ENCODE measurements around the gene TMEM8B.
A peak's percentile ranks its signal among the peaks of the same experiment; 100 is the strongest.

The TMEM8B gene, protein sequence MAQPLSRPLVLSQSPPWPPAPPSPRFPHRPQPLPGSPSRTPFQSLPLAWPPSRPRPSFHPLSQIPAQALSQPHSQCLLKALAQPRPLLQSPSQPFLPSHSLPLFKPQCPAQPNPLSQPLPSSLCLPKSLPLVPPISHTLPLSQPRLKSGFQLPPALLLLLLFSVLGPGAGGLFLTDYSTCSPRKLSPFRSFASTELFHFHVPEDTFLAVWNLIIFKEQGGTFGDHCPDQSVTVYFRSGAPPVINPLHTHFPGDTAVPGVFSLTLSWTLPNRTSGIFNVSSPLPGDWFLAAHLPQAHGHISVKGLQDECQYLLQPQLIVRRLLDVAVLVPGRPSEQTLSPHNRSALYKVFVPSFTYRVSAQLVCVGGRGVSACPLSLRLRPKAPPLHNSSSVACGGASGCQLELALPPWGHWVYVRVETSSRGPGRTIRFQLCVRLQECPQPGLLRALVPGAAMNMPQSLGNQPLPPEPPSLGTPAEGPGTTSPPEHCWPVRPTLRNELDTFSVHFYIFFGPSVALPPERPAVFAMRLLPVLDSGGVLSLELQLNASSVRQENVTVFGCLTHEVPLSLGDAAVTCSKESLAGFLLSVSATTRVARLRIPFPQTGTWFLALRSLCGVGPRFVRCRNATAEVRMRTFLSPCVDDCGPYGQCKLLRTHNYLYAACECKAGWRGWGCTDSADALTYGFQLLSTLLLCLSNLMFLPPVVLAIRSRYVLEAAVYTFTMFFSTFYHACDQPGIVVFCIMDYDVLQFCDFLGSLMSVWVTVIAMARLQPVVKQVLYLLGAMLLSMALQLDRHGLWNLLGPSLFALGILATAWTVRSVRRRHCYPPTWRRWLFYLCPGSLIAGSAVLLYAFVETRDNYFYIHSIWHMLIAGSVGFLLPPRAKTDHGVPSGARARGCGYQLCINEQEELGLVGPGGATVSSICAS

DNA sequence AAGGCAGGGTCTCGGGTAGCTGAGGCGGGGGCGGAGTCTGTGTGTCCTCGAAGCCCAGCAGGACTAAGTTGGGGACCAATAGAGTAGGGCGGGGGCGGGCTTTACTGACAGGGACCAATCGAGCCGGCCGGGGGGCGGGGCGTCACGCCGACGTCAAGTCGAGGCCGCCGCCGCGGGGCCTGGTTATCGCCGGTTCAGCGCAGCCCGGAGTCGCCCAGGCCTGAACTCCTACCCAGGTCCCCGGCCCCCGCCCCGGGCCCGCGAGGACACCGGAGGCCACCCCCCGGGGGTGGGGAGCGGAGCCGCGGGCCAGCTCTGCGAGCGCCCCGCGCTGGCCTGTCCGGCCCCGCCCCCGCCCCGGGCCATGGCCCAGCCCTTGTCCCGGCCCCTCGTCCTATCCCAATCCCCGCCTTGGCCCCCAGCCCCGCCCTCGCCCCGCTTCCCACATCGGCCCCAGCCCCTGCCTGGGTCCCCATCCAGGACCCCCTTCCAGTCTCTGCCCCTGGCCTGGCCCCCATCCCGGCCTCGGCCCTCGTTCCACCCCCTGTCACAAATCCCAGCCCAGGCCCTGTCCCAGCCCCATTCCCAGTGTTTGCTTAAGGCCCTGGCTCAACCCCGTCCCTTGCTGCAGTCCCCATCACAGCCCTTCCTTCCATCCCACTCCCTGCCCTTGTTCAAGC lies at the start of gene TMEM8B:
TMEM8B (plus strand) TSS at position 145 of the 680 bp plus-strand sequence; CDS start at position 365, 220 bp downstream.
- no peak for TF ChIP-seq ZNF274 (IDR thresholded peaks at IDR 0.05; ENCODE audit: low read depth, low read length)
- H3K4me3 ChIP-seq (ENCODE audit: low read length): peak within 1 kb of the TSS; percentile 65

DNA sequence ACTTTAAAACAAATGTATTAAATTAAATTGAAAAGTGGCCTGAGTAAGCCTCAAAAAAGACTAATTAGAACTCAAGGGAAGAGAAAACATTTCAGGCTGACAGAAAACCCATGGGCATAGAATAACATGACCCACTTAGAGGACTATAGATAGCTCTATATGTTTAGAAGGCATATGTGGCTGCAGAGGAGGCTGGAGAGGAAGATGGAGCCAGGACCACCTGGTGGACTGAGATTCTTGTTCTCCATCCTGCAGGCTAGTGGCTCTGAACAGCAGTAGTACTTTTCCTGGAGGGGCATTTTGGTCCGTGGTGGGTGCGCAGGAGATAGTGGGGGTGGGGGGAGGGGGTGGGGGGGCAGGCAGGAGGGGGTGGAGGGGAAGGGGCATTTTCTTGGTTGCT lies 48.0 kb upstream of the TMEM8B start:
- H3K4me3 ChIP-seq (ENCODE audit: low read length): no peak overlapping the region
- TF ChIP-seq ZNF274 (IDR thresholded peaks at IDR 0.05; ENCODE audit: low read depth, low read length): no peak

DNA sequence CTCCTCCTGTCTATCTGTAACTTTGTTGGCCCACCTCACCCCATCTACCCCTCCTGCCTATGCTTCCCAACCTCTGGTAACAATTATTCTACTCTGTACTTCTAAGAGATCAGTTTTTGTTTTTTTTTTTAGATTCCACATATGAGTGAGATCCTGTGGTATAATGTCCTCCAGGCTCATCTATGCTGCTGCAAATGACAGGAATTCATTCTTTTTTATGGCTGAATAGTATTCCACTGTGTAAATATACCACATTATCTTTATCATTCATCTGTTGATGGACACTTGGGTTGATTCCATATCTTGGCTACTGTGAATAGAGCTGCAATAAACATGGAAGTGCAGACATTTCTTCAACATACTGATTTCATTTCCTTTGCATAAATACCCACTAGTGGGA lies 45.6 kb upstream of the TMEM8B start:
- TF ChIP-seq ZNF274 (IDR thresholded peaks at IDR 0.05; ENCODE audit: low read depth, low read length): no peak
- H3K4me3 ChIP-seq (ENCODE audit: low read length): no peak overlapping the region

DNA sequence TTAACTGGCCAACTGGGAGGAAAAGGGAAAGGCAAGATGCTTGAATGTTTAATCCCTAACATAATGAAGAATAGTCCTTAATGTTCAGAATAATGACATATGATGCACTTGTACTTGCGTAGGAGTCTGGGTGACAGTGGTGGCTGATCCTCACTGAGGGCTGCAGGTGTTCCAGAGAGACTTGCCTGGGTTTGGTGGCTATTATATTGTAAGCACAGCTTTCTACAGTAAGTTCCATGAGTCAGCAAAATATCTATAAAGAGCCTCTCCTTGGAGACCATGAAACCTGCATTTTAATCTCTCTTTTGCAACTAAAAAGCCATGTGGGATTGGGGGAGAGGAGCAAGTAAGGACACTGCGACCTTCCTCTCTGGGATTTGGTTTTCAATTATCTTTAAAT lies 39.5 kb upstream of the TMEM8B start:
- no peak for TF ChIP-seq ZNF274 (IDR thresholded peaks at IDR 0.05; ENCODE audit: low read depth, low read length)

DNA sequence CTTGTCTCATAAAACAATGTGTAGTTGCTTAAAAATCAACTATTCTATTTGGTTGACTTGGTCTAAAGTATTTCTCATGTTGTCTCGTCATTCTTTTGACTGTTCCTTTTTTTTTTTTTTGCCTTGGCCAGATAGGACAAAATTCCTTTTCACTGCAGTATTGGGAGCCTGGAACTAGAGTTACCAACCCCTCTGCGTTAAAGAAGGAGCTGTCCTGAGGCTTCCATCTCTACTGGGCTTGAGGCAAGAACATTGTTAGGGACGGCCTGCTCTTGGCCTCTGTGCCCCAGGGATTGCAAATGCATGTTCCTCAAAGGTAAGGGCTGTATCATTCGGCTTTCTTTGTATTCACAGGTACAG lies 39.0 kb upstream of the TMEM8B start:
- TF ChIP-seq ZNF274 (IDR thresholded peaks at IDR 0.05; ENCODE audit: low read depth, low read length): no peak
- H3K4me3 ChIP-seq (ENCODE audit: low read length): no peak overlapping the region

More for the DNA sequence above, 39.5 kb upstream of the TMEM8B start:
- H3K4me3 ChIP-seq (ENCODE audit: low read length): no peak overlapping the region

DNA sequence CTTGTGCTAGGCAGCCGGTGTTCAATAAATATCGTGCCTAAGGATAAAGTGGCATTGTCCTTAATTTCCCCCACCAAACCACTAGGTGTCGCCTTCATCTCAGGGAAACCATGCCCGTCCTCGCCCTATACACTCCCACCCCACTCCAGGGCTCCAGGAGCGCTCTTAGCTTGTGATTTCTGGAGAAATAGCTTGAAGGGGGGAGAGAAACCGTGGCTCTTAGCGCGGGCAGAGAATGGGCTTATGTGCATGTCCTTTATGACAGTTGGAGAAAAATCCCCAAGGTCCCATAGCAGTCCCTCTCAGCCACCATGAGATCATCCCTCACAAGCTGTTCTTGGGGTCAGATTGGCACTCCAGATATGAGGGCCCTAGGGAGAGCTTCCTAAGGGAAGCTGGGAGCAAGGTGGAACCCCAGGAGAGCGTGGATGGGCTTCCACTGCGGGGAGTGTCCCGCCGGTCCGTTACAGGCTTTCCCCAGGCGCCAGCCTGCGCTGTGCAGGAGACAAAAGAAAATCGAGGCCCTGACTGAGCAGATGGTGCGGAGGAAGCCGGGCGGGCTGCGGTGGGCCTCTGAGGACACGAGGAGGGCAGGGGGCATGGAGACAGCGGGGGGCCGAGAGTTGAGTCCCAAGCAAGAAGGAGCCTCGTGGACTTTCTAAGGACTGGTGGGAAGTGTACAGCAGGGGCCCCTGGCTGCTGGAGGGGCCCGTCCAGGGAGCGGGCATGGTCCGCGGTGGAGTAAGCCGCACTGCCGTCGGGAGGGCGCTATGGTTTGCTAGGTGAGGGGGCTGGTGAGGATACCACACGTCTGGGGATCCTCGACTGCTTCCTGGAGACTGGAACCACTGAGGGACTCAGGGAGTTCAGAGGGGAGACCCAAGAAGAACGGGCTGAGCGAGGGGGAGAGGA lies 38.4 kb upstream of the TMEM8B start:
- H3K4me3 ChIP-seq (ENCODE audit: low read length): no peak overlapping the region
- no peak for TF ChIP-seq ZNF274 (IDR thresholded peaks at IDR 0.05; ENCODE audit: low read depth, low read length)

DNA sequence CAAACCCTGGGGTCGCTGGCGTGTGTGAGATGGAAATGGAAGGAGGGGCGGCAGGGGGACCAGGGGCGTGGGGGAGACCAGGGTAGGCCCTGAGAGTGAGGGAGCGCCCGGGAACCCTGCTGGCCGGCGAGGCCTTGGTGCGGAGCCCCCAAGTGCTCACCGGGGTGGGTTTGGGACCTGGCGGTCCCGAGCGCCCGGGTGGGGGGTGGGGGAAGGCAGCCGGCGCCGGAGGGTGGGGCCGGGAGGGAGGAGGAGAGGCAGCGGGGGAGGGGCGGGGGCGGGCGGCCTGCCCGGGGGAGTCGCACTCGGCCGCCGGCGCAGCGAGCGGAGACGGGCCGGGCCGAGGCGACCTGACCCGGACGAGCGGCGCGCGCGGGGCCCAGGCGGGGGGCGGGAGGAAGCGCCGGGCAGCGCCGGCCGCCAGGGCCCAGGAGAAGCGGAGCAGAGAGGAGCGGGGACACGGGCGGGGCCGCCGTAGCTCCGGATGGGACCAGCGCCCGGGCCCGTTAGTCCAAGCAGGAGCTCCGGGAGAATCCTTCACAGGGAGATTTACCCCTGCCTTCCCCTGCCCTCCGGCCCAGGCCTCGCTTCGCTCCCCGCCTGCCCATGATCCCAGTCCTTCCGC lies 37.6 kb upstream of the TMEM8B start, which contains the start of gene NPR2:
NPR2 (plus strand) TSS at position 295 of the 625 bp plus-strand sequence. CDS start 818 bp downstream, outside the sequence.
- H3K4me3 ChIP-seq (ENCODE audit: low read length): no peak within 1 kb of the TSS
- no peak for TF ChIP-seq ZNF274 (IDR thresholded peaks at IDR 0.05; ENCODE audit: low read depth, low read length)

DNA sequence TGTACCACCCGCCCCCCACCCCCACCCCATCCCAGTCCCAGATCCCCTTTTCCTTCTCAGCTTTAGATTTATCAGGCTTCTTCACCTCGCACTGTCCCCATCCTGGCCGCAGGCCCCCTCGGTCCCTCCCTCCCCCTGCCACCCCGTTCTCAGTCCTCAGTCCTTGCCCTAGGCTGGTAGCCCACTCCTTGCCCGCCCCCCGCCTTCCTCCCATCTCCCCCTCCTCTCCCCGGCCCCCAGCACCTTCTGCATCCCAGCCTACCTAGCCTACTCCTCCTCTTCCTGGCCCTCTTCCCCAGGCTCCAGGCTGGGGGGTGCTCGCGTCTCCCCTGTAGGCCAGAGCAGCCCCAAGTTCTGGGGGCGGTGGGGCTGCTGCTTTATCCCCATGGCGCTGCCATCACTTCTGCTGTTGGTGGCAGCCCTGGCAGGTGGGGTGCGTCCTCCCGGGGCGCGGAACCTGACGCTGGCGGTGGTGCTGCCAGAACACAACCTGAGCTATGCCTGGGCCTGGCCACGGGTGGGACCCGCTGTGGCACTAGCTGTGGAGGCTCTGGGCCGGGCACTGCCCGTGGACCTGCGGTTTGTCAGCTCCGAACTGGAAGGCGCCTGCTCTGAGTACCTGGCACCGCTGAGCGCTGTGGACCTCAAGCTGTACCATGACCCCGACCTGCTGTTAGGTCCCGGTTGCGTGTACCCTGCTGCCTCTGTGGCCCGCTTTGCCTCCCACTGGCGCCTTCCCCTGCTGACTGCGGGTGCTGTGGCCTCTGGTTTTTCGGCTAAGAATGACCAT lies 36.8 kb upstream of the TMEM8B start:
- TF ChIP-seq ZNF274 (IDR thresholded peaks at IDR 0.05; ENCODE audit: low read depth, low read length): no peak
- no peak overlapping the region for H3K4me3 ChIP-seq (ENCODE audit: low read length)

DNA sequence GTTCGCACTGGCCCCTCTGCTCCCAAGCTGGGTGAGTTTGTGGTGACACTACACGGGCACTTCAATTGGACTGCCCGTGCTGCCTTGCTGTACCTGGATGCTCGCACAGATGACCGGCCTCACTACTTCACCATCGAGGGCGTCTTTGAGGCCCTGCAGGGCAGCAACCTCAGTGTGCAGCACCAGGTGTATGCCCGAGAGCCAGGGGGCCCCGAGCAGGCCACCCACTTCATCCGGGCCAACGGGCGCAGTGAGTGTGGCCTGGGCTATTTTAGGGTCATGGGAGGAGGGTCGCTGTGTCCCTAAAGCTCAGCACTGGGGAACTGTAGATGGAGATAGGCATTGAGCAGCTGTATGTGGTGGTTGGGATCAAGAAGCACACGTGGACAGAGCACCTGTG lies 36.2 kb upstream of the TMEM8B start:
- no peak for TF ChIP-seq ZNF274 (IDR thresholded peaks at IDR 0.05; ENCODE audit: low read depth, low read length)
- no peak overlapping the region for H3K4me3 ChIP-seq (ENCODE audit: low read length)

DNA sequence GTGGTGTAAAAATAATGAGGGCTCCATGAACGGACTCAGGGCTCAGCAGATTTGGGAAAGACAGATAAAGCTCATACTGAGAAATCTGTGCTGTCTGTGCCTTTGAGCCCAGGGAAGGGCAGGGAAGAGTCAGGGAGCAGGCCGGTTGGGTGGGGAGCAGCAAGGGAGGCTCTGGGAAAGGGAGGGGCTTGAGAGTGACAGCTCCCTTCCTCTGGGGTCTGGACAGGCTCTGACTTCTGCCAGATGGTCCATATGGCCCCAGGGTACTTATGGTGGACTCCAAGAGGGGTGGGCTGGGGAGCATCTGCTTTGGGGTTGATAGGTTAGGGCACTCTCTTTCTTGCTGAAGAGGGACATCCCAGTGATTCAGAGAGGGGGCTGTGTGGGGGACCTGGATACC lies 35.6 kb upstream of the TMEM8B start:
- no peak overlapping the region for H3K4me3 ChIP-seq (ENCODE audit: low read length)
- no peak for TF ChIP-seq ZNF274 (IDR thresholded peaks at IDR 0.05; ENCODE audit: low read depth, low read length)

DNA sequence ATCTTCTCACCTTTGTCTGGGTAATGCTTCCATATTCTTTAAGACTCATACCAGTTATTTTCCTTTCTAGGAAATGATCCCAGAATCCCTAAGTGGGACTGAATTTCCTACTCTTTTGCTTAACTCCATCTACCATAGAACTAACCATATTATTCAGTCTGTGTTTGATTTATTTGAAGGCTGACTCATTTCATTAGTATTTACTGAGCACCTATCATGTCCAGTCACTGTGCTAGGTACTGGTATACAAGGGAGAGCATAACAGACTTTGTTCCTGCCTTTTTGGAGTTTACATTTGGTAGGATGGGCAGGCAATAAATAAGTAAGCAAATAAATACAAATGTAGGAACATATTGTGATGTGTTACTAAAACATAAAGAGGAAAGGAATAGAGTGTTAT lies 33.3 kb upstream of the TMEM8B start:
- H3K4me3 ChIP-seq (ENCODE audit: low read length): no peak overlapping the region
- TF ChIP-seq ZNF274 (IDR thresholded peaks at IDR 0.05; ENCODE audit: low read depth, low read length): no peak

All from GM08714 (cell line).